Caco-2 (cell line): ENCODE results near the gene IGSF21. TPM values are rescaled to one million over a fixed set of nuclear protein-coding genes. Genes with fewer than 3 reads are reported as not detected.

Experiments
- BruUV-seq: library from RNA; stranded (reverse); fragments of 400-500 nt; replicated peaks from 2 replicates; lab custom pipeline; 2021; lab: Mats Ljungman, UMichigan
- CTCF ChIA-PET: fragments of 300-600 bp; sonication (Branson Sonifier 250); formaldehyde crosslinking; loops from one replicate; lab custom pipeline; 2022; ENCODE audit warnings: antibody characterized with exemption; lab: Charles Lee
- POLR2A ChIA-PET: fragments of 300-600 bp; sonication (Branson Sonifier 250); formaldehyde crosslinking; loops from one replicate; lab custom pipeline; 2022; ENCODE audit warnings: antibody characterized with exemption; lab: Charles Lee
- DNase-seq, 2 experiments: peaks; one replicate each; pipeline versions ENCODE4 v3.0.0 to v3.0.0-alpha.2; 2020 to 2022
- H3K27me3 ChIP-seq: replicated peaks from 2 replicates; pipeline ENCODE4 v1.6.0; 2011; ENCODE audit warnings: low read length; ENCODE audit not compliant: control insufficient read depth, insufficient read depth
- H3K36me3 ChIP-seq: 2 replicates; pipeline ENCODE4 v1.5.1; 2011; ENCODE audit warnings: low read length; ENCODE audit not compliant: control insufficient read depth, insufficient read depth
- H3K4me1 ChIP-seq: fragments of 250-450 bp; sonication (Bioruptor Pico); 2 replicates; pipeline ENCODE4 v1.5.1; 2020; ENCODE audit warnings: mild to moderate bottlenecking
- H3K4me3 ChIP-seq: 2 replicates; pipeline ENCODE4 v1.5.1; 2011; ENCODE audit warnings: low read depth, mild to moderate bottlenecking, control low read depth, low read length
- H3K9me3 ChIP-seq: fragments of 250-450 bp; sonication (Bioruptor Pico); 2 replicates; pipeline ENCODE4 v1.5.1; 2020; ENCODE audit warnings: mild to moderate bottlenecking, moderate library complexity
- H3K27ac Mint-ChIP-seq: one replicate; pipeline ENCODE4 v1.8.0; 2022; ENCODE audit warnings: mixed read lengths; ENCODE audit not compliant: unreplicated experiment
- H3K27me3 Mint-ChIP-seq: one replicate; pipeline ENCODE4 v1.8.0; 2022; ENCODE audit warnings: mixed read lengths; ENCODE audit not compliant: insufficient read depth, unreplicated experiment
- H3K36me3 Mint-ChIP-seq: one replicate; pipeline ENCODE4 v1.8.0; 2022; ENCODE audit warnings: mild to moderate bottlenecking, mixed read lengths; ENCODE audit not compliant: insufficient read depth, unreplicated experiment
- H3K4me1 Mint-ChIP-seq: one replicate; pipeline ENCODE4 v1.8.0; 2022; ENCODE audit warnings: low read depth, mixed read lengths; ENCODE audit not compliant: unreplicated experiment
- H3K4me3 Mint-ChIP-seq: one replicate; pipeline ENCODE4 v1.8.0; 2022; ENCODE audit warnings: mild to moderate bottlenecking, moderate library complexity, mixed read lengths; ENCODE audit not compliant: unreplicated experiment
- H3K9me3 Mint-ChIP-seq: one replicate; pipeline ENCODE4 v1.8.0; 2022; ENCODE audit warnings: mixed read lengths; ENCODE audit not compliant: unreplicated experiment
- intact Hi-C: fragments of 100-400 bp; cut with micrococcal nuclease; formaldehyde crosslinking; loops from one replicate; pipeline ENCODE4 v1.10.0; 2022; ENCODE audit not compliant: unreplicated experiment
- total RNA-seq: library from RNA; stranded (reverse); gene quantifications from 2 replicates; pipeline ENCODE4 v1.2.3, GENCODE V29; 2022
- TF ChIP-seq, protein P1 (sequence below), 2 experiments: fragments of 200-600 bp in 1 of 2; IDR thresholded peaks; 1 replicate in 1 of 2; 2 replicates in 1 of 2; pipeline versions ENCODE4 v1.5.1 to v1.8.0; 2011 to 2022; ENCODE audit warnings: antibody characterized with exemption in 1 of 2, control low read depth in 1 of 2, inconsistent platforms in 1 of 2, low read depth in 1 of 2, low read length in 1 of 2, mild to moderate bottlenecking in 1 of 2, moderate library complexity in 1 of 2; ENCODE audit not compliant: insufficient read depth in 1 of 2, severe bottlenecking in 1 of 2, unreplicated experiment in 1 of 2

Gene IGSF21
- total RNA-seq, 1 experiment from 2014 or later: not detected

DNA sequence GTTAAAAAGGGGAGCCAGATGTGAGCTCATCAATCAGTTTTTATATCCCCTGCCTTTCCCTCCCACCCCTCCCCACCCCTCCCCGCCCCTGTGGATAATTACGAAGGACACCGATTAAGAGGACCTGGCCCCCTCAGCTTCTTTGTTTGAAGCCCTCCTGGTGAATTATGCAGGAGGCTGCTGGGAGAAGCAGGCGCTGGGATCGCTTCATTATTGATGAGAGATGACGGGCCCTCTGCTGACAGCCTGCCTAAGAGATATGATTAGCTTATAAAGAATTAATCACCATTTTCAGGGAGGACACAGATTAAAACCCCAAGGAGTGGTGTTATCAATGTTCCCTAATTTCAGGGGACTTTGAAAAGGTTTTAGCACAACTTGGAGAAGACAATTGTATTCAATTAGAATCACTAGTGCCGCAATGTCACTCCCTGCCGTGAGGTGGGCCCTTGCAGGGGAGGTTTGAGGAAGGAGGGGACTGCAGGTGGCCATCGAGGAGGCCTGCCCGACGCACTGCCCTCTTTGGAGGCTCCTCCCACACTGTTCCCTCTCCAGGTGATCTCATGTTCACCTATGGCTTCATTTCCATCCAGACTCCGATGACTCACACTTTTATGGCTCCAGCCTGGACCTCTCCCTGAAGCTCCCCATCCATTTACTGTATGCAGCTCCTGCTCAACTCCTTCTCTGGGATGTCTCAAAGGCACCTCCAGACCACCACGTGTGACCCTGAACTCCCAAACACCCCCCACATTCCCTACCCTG, 306.1 kb downstream of the IGSF21 start:
- peaks cover 30% of the 10 kb centered on the region for H3K9me3 Mint-ChIP-seq
- ChIA-PET POLR2A (no interaction called here), CTCF (no interaction called here)
- no TSS peak for BruUV-seq
- peak; percentile 24 to 67 for DNase-seq
- peak overlapping the region; percentile 73 for H3K27ac Mint-ChIP-seq
- H3K36me3 Mint-ChIP-seq: peaks cover 12% of the 10 kb centered on the region
- Histone ChIP-seq H3K4me1 (peaks cover 34% of the 10 kb centered on the region), H3K4me3 (no peak overlapping the region), H3K36me3 (no peaks in the 10 kb centered on the region), H3K9me3 (peaks cover 8% of the 10 kb centered on the region), H3K27me3 (no peaks in the 10 kb centered on the region)
- no peaks in the 10 kb centered on the region for H3K27me3 Mint-ChIP-seq
- intact Hi-C loops: no loop called here
- peaks cover 32% of the 10 kb centered on the region for H3K4me1 Mint-ChIP-seq
- TF ChIP-seq, protein P1, sequence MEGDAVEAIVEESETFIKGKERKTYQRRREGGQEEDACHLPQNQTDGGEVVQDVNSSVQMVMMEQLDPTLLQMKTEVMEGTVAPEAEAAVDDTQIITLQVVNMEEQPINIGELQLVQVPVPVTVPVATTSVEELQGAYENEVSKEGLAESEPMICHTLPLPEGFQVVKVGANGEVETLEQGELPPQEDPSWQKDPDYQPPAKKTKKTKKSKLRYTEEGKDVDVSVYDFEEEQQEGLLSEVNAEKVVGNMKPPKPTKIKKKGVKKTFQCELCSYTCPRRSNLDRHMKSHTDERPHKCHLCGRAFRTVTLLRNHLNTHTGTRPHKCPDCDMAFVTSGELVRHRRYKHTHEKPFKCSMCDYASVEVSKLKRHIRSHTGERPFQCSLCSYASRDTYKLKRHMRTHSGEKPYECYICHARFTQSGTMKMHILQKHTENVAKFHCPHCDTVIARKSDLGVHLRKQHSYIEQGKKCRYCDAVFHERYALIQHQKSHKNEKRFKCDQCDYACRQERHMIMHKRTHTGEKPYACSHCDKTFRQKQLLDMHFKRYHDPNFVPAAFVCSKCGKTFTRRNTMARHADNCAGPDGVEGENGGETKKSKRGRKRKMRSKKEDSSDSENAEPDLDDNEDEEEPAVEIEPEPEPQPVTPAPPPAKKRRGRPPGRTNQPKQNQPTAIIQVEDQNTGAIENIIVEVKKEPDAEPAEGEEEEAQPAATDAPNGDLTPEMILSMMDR (IDR thresholded peaks at IDR 0.05; ENCODE audit: insufficient read depth in 1 of 2, low read depth in 1 of 2, low read length in 1 of 2, severe bottlenecking in 1 of 2, unreplicated experiment in 1 of 2): no peak
- H3K4me3 Mint-ChIP-seq: no peak overlapping the region

DNA sequence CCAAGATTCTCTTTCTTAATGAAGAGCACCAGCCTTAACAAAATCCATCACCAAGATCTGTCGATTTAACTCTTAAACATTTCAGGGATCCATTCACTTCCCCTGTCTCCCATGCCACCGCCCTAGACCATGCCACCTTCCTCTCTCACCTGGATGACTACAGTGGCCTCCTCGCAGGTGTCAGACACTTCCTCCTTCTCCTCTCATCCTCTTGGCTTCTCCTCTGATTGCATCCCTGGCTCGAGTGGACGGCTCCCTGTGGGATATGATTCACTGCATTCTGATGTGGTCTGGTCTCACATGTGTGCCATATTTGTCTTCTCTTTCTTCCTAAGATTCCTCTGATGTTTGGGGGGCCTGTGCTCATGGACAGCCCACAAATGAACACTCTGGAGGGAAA, 306.7 kb downstream of the IGSF21 start:
- intact Hi-C loops: no loop called here
- BruUV-seq: no TSS peak
- no peaks in the 10 kb centered on the region for H3K36me3 ChIP-seq
- no peak for DNase-seq
- Mint-ChIP-seq H3K4me1 (peaks cover 32% of the 10 kb centered on the region), H3K27ac (peak overlapping the region; percentile 73), H3K27me3 (no peaks in the 10 kb centered on the region), H3K36me3 (peaks cover 12% of the 10 kb centered on the region), H3K9me3 (peaks cover 30% of the 10 kb centered on the region), H3K4me3 (no peak overlapping the region)
- ChIA-PET CTCF (no interaction called here), POLR2A (no interaction called here)
- H3K4me3 ChIP-seq: no peak overlapping the region
- TF ChIP-seq, protein P1 (IDR thresholded peaks at IDR 0.05; ENCODE audit: insufficient read depth in 1 of 2, low read depth in 1 of 2, low read length in 1 of 2, severe bottlenecking in 1 of 2, unreplicated experiment in 1 of 2): no peak
- H3K27me3 ChIP-seq: no peaks in the 10 kb centered on the region
- peaks cover 34% of the 10 kb centered on the region for H3K4me1 ChIP-seq
- H3K9me3 ChIP-seq: peaks cover 8% of the 10 kb centered on the region

DNA sequence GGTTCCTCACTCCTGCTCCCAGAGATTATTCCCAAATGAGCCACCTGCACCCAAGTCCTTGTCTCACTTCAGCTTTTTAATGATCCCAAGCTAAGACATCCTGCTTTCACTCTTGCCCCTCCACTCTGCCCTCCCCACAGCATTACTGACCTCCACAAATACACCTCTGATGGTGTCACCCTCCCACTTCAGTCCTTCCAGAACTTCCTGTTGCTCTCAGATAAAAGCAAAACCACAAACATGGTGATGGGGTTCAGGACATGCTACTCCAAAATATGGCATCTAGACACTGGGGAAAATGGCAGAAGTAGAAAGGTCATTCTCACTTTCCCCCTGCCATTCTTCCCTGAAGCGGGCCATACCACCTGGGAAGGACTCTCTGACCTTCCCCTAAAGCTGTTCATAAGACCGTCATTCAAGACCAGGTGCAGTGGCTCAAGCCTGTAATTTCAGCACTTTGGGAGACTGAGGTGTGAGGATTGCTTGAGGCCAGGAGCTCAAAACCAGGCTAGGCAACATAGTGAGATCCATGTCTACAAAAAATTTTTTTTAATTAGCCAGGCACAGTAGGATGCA, 307.4 kb downstream of the IGSF21 start:
- Mint-ChIP-seq H3K9me3 (peaks cover 30% of the 10 kb centered on the region), H3K4me3 (no peak overlapping the region), H3K4me1 (peaks cover 32% of the 10 kb centered on the region), H3K36me3 (peaks cover 12% of the 10 kb centered on the region), H3K27ac (peak overlapping the region; percentile 73), H3K27me3 (no peaks in the 10 kb centered on the region)
- no peak for DNase-seq
- ChIA-PET POLR2A (no interaction called here), CTCF (no interaction called here)
- Histone ChIP-seq H3K36me3 (no peaks in the 10 kb centered on the region), H3K27me3 (no peaks in the 10 kb centered on the region), H3K4me1 (peaks cover 34% of the 10 kb centered on the region), H3K9me3 (peaks cover 8% of the 10 kb centered on the region), H3K4me3 (no peak overlapping the region)
- TF ChIP-seq, protein P1 (IDR thresholded peaks at IDR 0.05; ENCODE audit: insufficient read depth in 1 of 2, low read depth in 1 of 2, low read length in 1 of 2, severe bottlenecking in 1 of 2, unreplicated experiment in 1 of 2): no peak
- BruUV-seq: no TSS peak
- intact Hi-C loops: loop anchor here (5.0 kb wide), 1 partner anchor 67 kb away; the partner anchor contains the start of gene KLHDC7A
